ENCODE results near the gene PI16. TPM values are rescaled to one million over a fixed set of nuclear protein-coding genes. Genes with fewer than 3 reads are reported as not detected.

PI16 gene
- polyA plus RNA-seq, 1 donor (not counting 4 experiments of a cell fraction or from before 2014, with no cell fraction given) = not detected

DNA sequence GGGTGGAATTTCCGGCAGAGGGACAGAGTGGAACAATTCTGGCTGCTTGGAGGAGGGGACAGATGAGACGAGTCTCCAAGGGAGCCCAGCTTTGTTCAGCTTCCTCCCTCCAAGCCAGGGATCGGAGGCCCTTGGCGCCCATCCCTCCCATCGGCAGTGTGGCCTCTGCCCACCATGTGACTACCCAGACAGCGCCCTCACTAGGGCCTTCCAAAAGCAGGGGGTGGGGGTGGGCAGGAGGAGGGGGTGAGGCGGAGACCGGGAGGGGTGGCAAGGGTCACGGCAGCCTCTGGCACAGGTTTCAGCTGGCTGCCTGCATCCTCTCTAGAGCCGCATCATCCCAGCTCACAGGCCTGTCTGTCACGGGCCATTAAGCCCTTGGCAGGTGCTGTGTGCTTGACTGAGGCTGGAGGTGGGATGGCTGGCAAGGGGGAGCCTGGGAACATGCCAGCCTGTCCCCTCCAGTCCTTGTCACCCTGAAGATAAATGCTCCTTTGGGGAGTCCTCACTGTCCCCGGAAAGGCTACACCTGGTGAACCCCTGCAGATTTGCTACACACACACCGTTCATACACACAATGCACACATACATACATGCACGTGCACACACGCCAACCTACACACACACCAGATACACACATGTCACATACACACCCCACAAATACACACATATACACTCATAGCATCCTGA, 44.7 kb downstream of the PI16 start:
- FAIRE-seq (no peak), DNase-seq (ENCODE audit: low read depth, low spot score) (no peak)
- no peaks in the 10 kb centered on the region for H3K9me3 ChIP-seq (ENCODE audit: control insufficient read depth, low read depth, low read length)
- no peaks in the 10 kb centered on the region for H3K4me1 ChIP-seq (ENCODE audit: control insufficient read depth, extremely low read depth, insufficient read depth, low read length)
- H3K9me1 ChIP-seq (ENCODE audit: control insufficient read depth, extremely low read depth, insufficient read depth, low read length) = no peaks in the 10 kb centered on the region
- TF ChIP-seq CTCF (optimal IDR thresholded peaks at IDR 0.05 in 1 of 3, IDR thresholded peaks at IDR 0.05 in 1 of 3, conservative IDR thresholded peaks at IDR 0.05 in 1 of 3; ENCODE audit: extremely low read depth in 1 of 3, insufficient read depth in 2 of 3, low read length in 3 of 3) = no peak
- no peak for TF ChIP-seq EZH2 (IDR thresholded peaks at IDR 0.05; ENCODE audit: low read length)
- peaks cover 17% of the 10 kb centered on the region for H3K27me3 ChIP-seq (ENCODE audit: control insufficient read depth, extremely low read depth, insufficient read depth, low read length)
- dilution Hi-C loops (cut with MboI; ENCODE audit: extremely low pct_ligation_motif_present, low sequenced_read_pairs) = no loop called here
- H3K9ac ChIP-seq (ENCODE audit: control insufficient read depth, extremely low read depth, insufficient read depth, low read length) = no peak overlapping the region
- no peak overlapping the region for H3K27ac ChIP-seq (ENCODE audit: control insufficient read depth, insufficient read depth, low read length)
- H2AFZ ChIP-seq (ENCODE audit: control insufficient read depth, low read length) = no peak overlapping the region
- H3K79me2 ChIP-seq (ENCODE audit: control insufficient read depth, insufficient read depth, low read length) = no peaks in the 10 kb centered on the region
- H3K4me2 ChIP-seq (ENCODE audit: control insufficient read depth, extremely low read depth, insufficient read depth, low read depth, low read length) = no peak overlapping the region
- no peaks in the 10 kb centered on the region for H4K20me1 ChIP-seq (ENCODE audit: control insufficient read depth, extremely low read depth, insufficient read depth, low read length)
- no peaks in the 10 kb centered on the region for H3K36me3 ChIP-seq (ENCODE audit: control insufficient read depth in 2 of 2, extremely low read depth in 1 of 2, insufficient read depth in 2 of 2, low read length in 2 of 2)
- H3K4me3 ChIP-seq (ENCODE audit: control insufficient read depth in 2 of 3, extremely low read depth in 1 of 3, insufficient read depth in 2 of 3, low read depth in 1 of 3, low read length in 3 of 3) = no peak overlapping the region

DNA sequence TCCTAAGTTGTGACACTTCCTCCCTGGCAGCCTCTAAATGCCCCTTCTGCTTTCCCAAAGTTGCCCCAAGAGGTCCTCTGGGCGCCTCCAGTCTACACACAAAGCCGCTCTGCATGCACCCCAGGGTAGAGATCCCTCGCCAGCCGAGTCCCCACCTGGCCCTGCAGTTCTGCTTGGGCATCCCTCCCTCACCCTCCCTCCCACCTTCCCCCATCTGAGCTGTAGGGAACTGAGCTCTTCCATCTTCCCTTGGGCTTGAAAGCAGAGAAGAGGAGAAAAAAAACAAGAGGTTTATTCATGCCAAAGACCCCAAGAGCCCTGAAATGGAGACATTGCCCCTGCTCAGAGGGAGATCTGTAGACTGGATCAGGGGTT, 45.2 kb downstream of the PI16 start:
- no peaks in the 10 kb centered on the region for H4K20me1 ChIP-seq (ENCODE audit: control insufficient read depth, extremely low read depth, insufficient read depth, low read length)
- FAIRE-seq (no peak), DNase-seq (ENCODE audit: low read depth, low spot score) (no peak)
- no peaks in the 10 kb centered on the region for H3K4me1 ChIP-seq (ENCODE audit: control insufficient read depth, extremely low read depth, insufficient read depth, low read length)
- no peaks in the 10 kb centered on the region for H3K36me3 ChIP-seq (ENCODE audit: control insufficient read depth in 2 of 2, extremely low read depth in 1 of 2, insufficient read depth in 2 of 2, low read length in 2 of 2)
- no peak overlapping the region for H3K4me2 ChIP-seq (ENCODE audit: control insufficient read depth, extremely low read depth, insufficient read depth, low read depth, low read length)
- H3K4me3 ChIP-seq (ENCODE audit: control insufficient read depth in 2 of 3, extremely low read depth in 1 of 3, insufficient read depth in 2 of 3, low read depth in 1 of 3, low read length in 3 of 3) = no peak overlapping the region
- H3K9ac ChIP-seq (ENCODE audit: control insufficient read depth, extremely low read depth, insufficient read depth, low read length) = no peak overlapping the region
- no peaks in the 10 kb centered on the region for H3K79me2 ChIP-seq (ENCODE audit: control insufficient read depth, insufficient read depth, low read length)
- no peak for TF ChIP-seq EZH2 (IDR thresholded peaks at IDR 0.05; ENCODE audit: low read length)
- TF ChIP-seq CTCF (optimal IDR thresholded peaks at IDR 0.05 in 1 of 3, IDR thresholded peaks at IDR 0.05 in 1 of 3, conservative IDR thresholded peaks at IDR 0.05 in 1 of 3; ENCODE audit: extremely low read depth in 1 of 3, insufficient read depth in 2 of 3, low read length in 3 of 3) = no peak
- no peaks in the 10 kb centered on the region for H3K9me3 ChIP-seq (ENCODE audit: control insufficient read depth, low read depth, low read length)
- H3K27ac ChIP-seq (ENCODE audit: control insufficient read depth, insufficient read depth, low read length) = no peak overlapping the region
- H2AFZ ChIP-seq (ENCODE audit: control insufficient read depth, low read length) = no peak overlapping the region
- H3K9me1 ChIP-seq (ENCODE audit: control insufficient read depth, extremely low read depth, insufficient read depth, low read length) = no peaks in the 10 kb centered on the region
- H3K27me3 ChIP-seq (ENCODE audit: control insufficient read depth, extremely low read depth, insufficient read depth, low read length) = peaks cover 17% of the 10 kb centered on the region
- dilution Hi-C loops (cut with MboI; ENCODE audit: extremely low pct_ligation_motif_present, low sequenced_read_pairs) = no loop called here

All from keratinocyte (primary cell).